ENCODE data around the gene CLDN18. TPM values are rescaled to one million over a fixed set of nuclear protein-coding genes. Genes with fewer than 3 reads are reported as not detected.

Gene CLDN18
- total RNA-seq, 1 experiment from 2014 or later = not detected

DNA sequence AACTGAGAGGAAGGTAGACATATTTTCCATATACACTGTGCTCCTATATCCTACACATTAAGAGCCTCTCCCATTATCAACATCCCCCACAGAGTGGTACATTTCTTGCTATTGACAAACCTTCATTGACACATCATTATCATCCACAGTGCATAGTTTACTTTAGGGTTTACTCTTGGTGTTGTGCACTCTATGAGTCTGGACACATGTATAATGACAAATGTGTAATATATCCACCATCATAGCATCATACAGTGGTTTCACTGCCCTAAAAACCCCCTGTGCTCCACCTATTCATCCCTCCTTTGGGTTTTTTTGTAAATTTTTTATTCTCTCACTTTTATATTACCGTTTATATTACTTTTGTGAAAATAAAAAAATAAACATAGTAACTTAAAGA is 22.2 kb upstream of the CLDN18 start:
- no peak overlapping the region for H2AFZ ChIP-seq
- DNase-seq = no peak
- H3K36me3 ChIP-seq (ENCODE audit: low read depth) = no peaks in the 10 kb centered on the region
- no peaks in the 10 kb centered on the region for H4K20me1 ChIP-seq (ENCODE audit: insufficient read depth)
- H3K27me3 ChIP-seq (ENCODE audit: insufficient read depth, low read depth) = no peaks in the 10 kb centered on the region
- intact Hi-C loops (cut with micrococcal nuclease; ENCODE audit: unreplicated experiment) = no loop called here
- no peaks in the 10 kb centered on the region for H3K79me2 ChIP-seq (ENCODE audit: low read depth)
- no peaks in the 10 kb centered on the region for H3K9me2 ChIP-seq (ENCODE audit: insufficient read depth)
- no peaks in the 10 kb centered on the region for H3K4me1 ChIP-seq (replicated peaks; ENCODE audit: insufficient read depth)
- CTCF ChIA-PET = no interaction called here
- POLR2A ChIA-PET (ENCODE audit: unreplicated experiment) = interaction anchor here (0.6 kb wide), 1 partner anchor 613 kb away, joined by 4 read pairs; no protein-coding TSS in a partner anchor
- H3F3A ChIP-seq (ENCODE audit: insufficient read depth, low read depth) = no peaks in the 10 kb centered on the region
- no TSS peak for BruUV-seq (replicated peaks)
- H3K9me3 ChIP-seq (ENCODE audit: insufficient read depth, low read depth) = no peaks in the 10 kb centered on the region
- H3K4me3 ChIP-seq = no peak overlapping the region
- no peak for TF ChIP-seq EZH2 (IDR thresholded peaks at IDR 0.05; ENCODE audit: low read depth)
- TF ChIP-seq, protein P1, sequence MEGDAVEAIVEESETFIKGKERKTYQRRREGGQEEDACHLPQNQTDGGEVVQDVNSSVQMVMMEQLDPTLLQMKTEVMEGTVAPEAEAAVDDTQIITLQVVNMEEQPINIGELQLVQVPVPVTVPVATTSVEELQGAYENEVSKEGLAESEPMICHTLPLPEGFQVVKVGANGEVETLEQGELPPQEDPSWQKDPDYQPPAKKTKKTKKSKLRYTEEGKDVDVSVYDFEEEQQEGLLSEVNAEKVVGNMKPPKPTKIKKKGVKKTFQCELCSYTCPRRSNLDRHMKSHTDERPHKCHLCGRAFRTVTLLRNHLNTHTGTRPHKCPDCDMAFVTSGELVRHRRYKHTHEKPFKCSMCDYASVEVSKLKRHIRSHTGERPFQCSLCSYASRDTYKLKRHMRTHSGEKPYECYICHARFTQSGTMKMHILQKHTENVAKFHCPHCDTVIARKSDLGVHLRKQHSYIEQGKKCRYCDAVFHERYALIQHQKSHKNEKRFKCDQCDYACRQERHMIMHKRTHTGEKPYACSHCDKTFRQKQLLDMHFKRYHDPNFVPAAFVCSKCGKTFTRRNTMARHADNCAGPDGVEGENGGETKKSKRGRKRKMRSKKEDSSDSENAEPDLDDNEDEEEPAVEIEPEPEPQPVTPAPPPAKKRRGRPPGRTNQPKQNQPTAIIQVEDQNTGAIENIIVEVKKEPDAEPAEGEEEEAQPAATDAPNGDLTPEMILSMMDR (conservative IDR thresholded peaks at IDR 0.05) = no peak
- H3K4me2 ChIP-seq = no peak overlapping the region
- no peak overlapping the region for H3K27ac ChIP-seq

DNA sequence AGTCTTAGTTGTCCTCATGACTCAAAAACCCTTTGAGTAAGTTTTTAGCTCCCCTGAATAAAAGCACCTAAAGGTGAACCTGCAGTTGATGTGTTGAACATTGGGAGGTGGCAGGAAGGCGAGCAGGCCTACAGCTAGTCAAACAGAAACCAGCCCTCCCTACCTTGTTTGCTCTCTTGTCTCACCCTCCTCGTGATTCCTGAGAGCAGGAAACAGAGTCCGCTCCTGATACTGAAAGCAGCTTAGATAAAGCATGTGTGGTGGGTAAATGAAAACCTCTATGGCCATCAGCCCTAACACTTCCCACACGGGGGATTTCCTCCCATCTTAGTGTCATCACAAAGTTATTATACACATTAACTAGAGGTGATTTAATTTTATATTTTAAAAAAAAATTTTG is 21.8 kb upstream of the CLDN18 start:
- CTCF ChIA-PET = no interaction called here
- no peak for TF ChIP-seq EZH2 (IDR thresholded peaks at IDR 0.05; ENCODE audit: low read depth)
- TF ChIP-seq, protein P1 (conservative IDR thresholded peaks at IDR 0.05) = no peak

DNA sequence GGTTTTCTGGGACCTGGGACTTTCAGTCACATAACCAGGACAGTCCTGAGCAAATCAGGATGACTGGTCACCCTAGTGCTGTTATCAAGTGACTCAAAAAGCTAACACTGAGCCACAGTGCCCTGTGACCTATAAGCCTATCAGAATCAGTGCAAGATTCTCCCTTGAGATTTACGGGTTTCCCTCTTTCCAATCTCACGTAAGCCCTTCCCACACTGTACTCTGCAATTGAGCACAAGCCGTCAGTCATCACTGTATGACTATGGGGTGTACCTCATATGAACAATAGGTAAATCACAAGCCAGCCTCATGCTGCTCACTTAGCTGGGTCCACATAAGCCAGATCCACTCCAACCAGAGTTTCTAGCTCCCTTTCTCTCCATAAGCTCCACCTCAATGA is 21.0 kb upstream of the CLDN18 start:
- Histone ChIP-seq H3K4me1 (replicated peaks; ENCODE audit: insufficient read depth) (no peaks in the 10 kb centered on the region), H4K20me1 (ENCODE audit: insufficient read depth) (no peaks in the 10 kb centered on the region), H3K4me2 (no peak overlapping the region), H2AFZ (no peak overlapping the region), H3K9me3 (ENCODE audit: insufficient read depth, low read depth) (no peaks in the 10 kb centered on the region), H3K79me2 (ENCODE audit: low read depth) (no peaks in the 10 kb centered on the region), H3F3A (ENCODE audit: insufficient read depth, low read depth) (no peaks in the 10 kb centered on the region), H3K9me2 (ENCODE audit: insufficient read depth) (no peaks in the 10 kb centered on the region), H3K36me3 (ENCODE audit: low read depth) (no peaks in the 10 kb centered on the region), H3K27me3 (ENCODE audit: insufficient read depth, low read depth) (no peaks in the 10 kb centered on the region), H3K4me3 (no peak overlapping the region), H3K27ac (no peak overlapping the region)
- ChIA-PET CTCF (no interaction called here), POLR2A (ENCODE audit: unreplicated experiment) (no interaction called here)
- no peak for TF ChIP-seq EZH2 (IDR thresholded peaks at IDR 0.05; ENCODE audit: low read depth)
- TF ChIP-seq, protein P1 (conservative IDR thresholded peaks at IDR 0.05) = no peak
- BruUV-seq (replicated peaks) = no TSS peak
- intact Hi-C loops (cut with micrococcal nuclease; ENCODE audit: unreplicated experiment) = no loop called here
- DNase-seq = no peak

More for the DNA sequence above, 21.8 kb upstream of the CLDN18 start:
- Histone ChIP-seq H4K20me1 (ENCODE audit: insufficient read depth) (no peaks in the 10 kb centered on the region), H3K9me2 (ENCODE audit: insufficient read depth) (no peaks in the 10 kb centered on the region), H3K27ac (no peak overlapping the region), H3K9me3 (ENCODE audit: insufficient read depth, low read depth) (no peaks in the 10 kb centered on the region), H3K79me2 (ENCODE audit: low read depth) (no peaks in the 10 kb centered on the region), H3K36me3 (ENCODE audit: low read depth) (no peaks in the 10 kb centered on the region), H3K4me1 (replicated peaks; ENCODE audit: insufficient read depth) (no peaks in the 10 kb centered on the region), H3K27me3 (ENCODE audit: insufficient read depth, low read depth) (no peaks in the 10 kb centered on the region), H3K4me3 (no peak overlapping the region), H3K4me2 (no peak overlapping the region), H3F3A (ENCODE audit: insufficient read depth, low read depth) (no peaks in the 10 kb centered on the region), H2AFZ (no peak overlapping the region)
- POLR2A ChIA-PET (ENCODE audit: unreplicated experiment) = interaction anchor here (0.6 kb wide), 1 partner anchor 613 kb away, joined by 4 read pairs; no protein-coding TSS in a partner anchor
- DNase-seq = no peak
- no TSS peak for BruUV-seq (replicated peaks)
- intact Hi-C loops (cut with micrococcal nuclease; ENCODE audit: unreplicated experiment) = no loop called here
